Loucy (cell line): Measurements from ENCODE around the gene KLHL30.

Source experiments
- H2AFZ ChIP-seq: fragments of 200-600 bp; sonication (generic); 2 replicates; pipeline ENCODE4 v1.6.0; 2016; ENCODE audit warnings: antibody characterized with exemption, mild to moderate bottlenecking, low read length, moderate library complexity
- H3F3A ChIP-seq: fragments of 200-600 bp; 2 replicates; pipeline ENCODE4 v1.6.0; 2016; ENCODE audit warnings: antibody characterized with exemption, low read depth, mild to moderate bottlenecking
- H3K27me3 ChIP-seq: fragments of 200-600 bp; sonication (generic); 2 replicates; pipeline ENCODE4 v1.6.1; 2014; ENCODE audit warnings: low read length, mild to moderate bottlenecking; ENCODE audit not compliant: insufficient read depth, poor library complexity, severe bottlenecking
- H3K36me3 ChIP-seq: fragments of 200-600 bp; sonication (generic); 2 replicates; pipeline ENCODE4 v1.6.1; 2016; ENCODE audit warnings: low read length; ENCODE audit not compliant: insufficient read depth
- H3K4me1 ChIP-seq: fragments of 200-600 bp; sonication (generic); 2 replicates; pipeline ENCODE4 v1.5.1; 2014; ENCODE audit warnings: low read length, mild to moderate bottlenecking; ENCODE audit not compliant: insufficient read depth, poor library complexity, severe bottlenecking
- H3K4me2 ChIP-seq: fragments of 200-600 bp; sonication (generic); 2 replicates; pipeline ENCODE4 v1.6.0; 2014; ENCODE audit warnings: antibody characterized with exemption, low read length, low read depth, mild to moderate bottlenecking; ENCODE audit not compliant: poor library complexity, severe bottlenecking
- H3K4me3 ChIP-seq: fragments of 200-600 bp; sonication (generic); 2 replicates; pipeline ENCODE4 v1.5.1; 2014; ENCODE audit warnings: low read length, mild to moderate bottlenecking, mixed read lengths; ENCODE audit not compliant: poor library complexity, severe bottlenecking
- H3K79me2 ChIP-seq: fragments of 200-600 bp; sonication (generic); 2 replicates; pipeline ENCODE4 v1.6.1; 2014; ENCODE audit warnings: low read length; ENCODE audit not compliant: insufficient read depth
- H3K9ac ChIP-seq: fragments of 200-600 bp; sonication (generic); 2 replicates; pipeline ENCODE4 v1.6.0; 2014; ENCODE audit warnings: mild to moderate bottlenecking, low read depth, low read length, moderate library complexity; ENCODE audit not compliant: poor library complexity, severe bottlenecking
- H3K9me2 ChIP-seq: fragments of 200-600 bp; sonication (generic); replicated peaks from 2 replicates; pipeline ENCODE4 v1.6.1; 2016; ENCODE audit warnings: low read depth, low read length, mixed read lengths
- H3K9me3 ChIP-seq: fragments of 200-600 bp; sonication (generic); 2 replicates; pipeline ENCODE4 v1.6.1; 2014; ENCODE audit warnings: mild to moderate bottlenecking, antibody characterized with exemption, low read length, low read depth; ENCODE audit not compliant: insufficient read depth
- H4K20me1 ChIP-seq: fragments of 200-600 bp; sonication (generic); 2 replicates; pipeline ENCODE4 v1.6.0; 2014; ENCODE audit warnings: antibody characterized with exemption, low read length, mild to moderate bottlenecking; ENCODE audit not compliant: insufficient read depth, poor library complexity, severe bottlenecking
- CTCF ChIP-seq: fragments of 200-600 bp; sonication (generic); conservative IDR thresholded peaks from 2 replicates; pipeline ENCODE4 v1.5.1; 2014; ENCODE audit warnings: mild to moderate bottlenecking, antibody characterized with exemption, low read length
- EZH2phosphoT487 ChIP-seq: fragments of 200-600 bp; IDR thresholded peaks from 2 replicates; pipeline ENCODE4 v1.6.1; 2018; ENCODE audit warnings: antibody characterized with exemption, mild to moderate bottlenecking, moderate library complexity, borderline replicate concordance

Gene KLHL30

GRCh38 chr2:238183821-238184220, 45.4 kb downstream of the KLHL30 start:
- Histone ChIP-seq H4K20me1 (no peaks in the 10 kb centered on the region), H3K9ac (no peak overlapping the region), H3K4me3 (no peak overlapping the region), H3K27me3 (no peaks in the 10 kb centered on the region), H3K9me3 (no peaks in the 10 kb centered on the region), H3F3A (no peaks in the 10 kb centered on the region), H3K4me1 (no peaks in the 10 kb centered on the region), H3K36me3 (peaks cover 100% of the 10 kb centered on the region), H3K9me2 (no peaks in the 10 kb centered on the region), H3K4me2 (no peak overlapping the region), H3K79me2 (no peaks in the 10 kb centered on the region; the same call in 1 of the 2 replicates), H2AFZ (no peak overlapping the region)
- TF ChIP-seq EZH2phosphoT487 (no peak), CTCF (no peak)

- Histone ChIP-seq H3K36me3 (peaks cover 96% of the 10 kb centered on the region), H3K79me2 (no peaks in the 10 kb centered on the region), H3K4me3 (no peak overlapping the region), H3K9me2 (no peaks in the 10 kb centered on the region), H3K27me3 (no peaks in the 10 kb centered on the region), H3F3A (no peaks in the 10 kb centered on the region), H3K4me2 (no peak overlapping the region), H3K4me1 (no peaks in the 10 kb centered on the region), H2AFZ (no peak overlapping the region), H3K9me3 (no peaks in the 10 kb centered on the region), H4K20me1 (no peaks in the 10 kb centered on the region), H3K9ac (no peak overlapping the region)
- TF ChIP-seq EZH2phosphoT487 = no peak
- TF ChIP-seq CTCF = no peak
Measured at GRCh38 chr2:238187618-238188548, 49.4 kb downstream of the KLHL30 start.

GRCh38 chr2:238190445-238190844, 52.0 kb downstream of the KLHL30 start:
- H4K20me1 ChIP-seq = peaks cover 12% of the 10 kb centered on the region
- no peak for TF ChIP-seq EZH2phosphoT487
- TF ChIP-seq CTCF = no peak
- no peaks in the 10 kb centered on the region for H3K4me1 ChIP-seq
- H3F3A ChIP-seq = no peaks in the 10 kb centered on the region
- no peak overlapping the region for H3K4me2 ChIP-seq
- no peak overlapping the region for H2AFZ ChIP-seq
- H3K79me2 ChIP-seq = peaks cover 14% of the 10 kb centered on the region
- H3K9me3 ChIP-seq = no peaks in the 10 kb centered on the region
- H3K9me2 ChIP-seq = no peaks in the 10 kb centered on the region
- H3K36me3 ChIP-seq = peaks cover 91% of the 10 kb centered on the region
- no peaks in the 10 kb centered on the region for H3K27me3 ChIP-seq
- no peak overlapping the region for H3K4me3 ChIP-seq
- no peak overlapping the region for H3K9ac ChIP-seq
